Rectal smooth muscle tissue (tissue), 1 donor: Measurements from ENCODE around the gene SETD2.

Experiments
- H3K27ac ChIP-seq: one replicate; pipeline ENCODE4 v1.7.0; 2013; ENCODE audit warnings: low read depth, low read length, inconsistent platforms
- H3K27me3 ChIP-seq: one replicate; pipeline ENCODE4 v1.7.0; 2013; ENCODE audit warnings: low read length; ENCODE audit not compliant: control insufficient read depth, insufficient read depth
- H3K36me3 ChIP-seq: one replicate; pipeline ENCODE4 v1.7.0; 2013; ENCODE audit warnings: low read length; ENCODE audit not compliant: control insufficient read depth, insufficient read depth
- H3K4me1 ChIP-seq: one replicate; pipeline ENCODE4 v1.7.0; 2013; ENCODE audit warnings: low read length; ENCODE audit not compliant: control insufficient read depth, insufficient read depth
- H3K4me3 ChIP-seq: one replicate; pipeline ENCODE4 v1.7.0; 2013; ENCODE audit warnings: low read length
- H3K9ac ChIP-seq: one replicate; pipeline ENCODE4 v1.7.0; 2013; ENCODE audit warnings: low read length

Gene SETD2

GRCh38 chr3:47002171-47003055, 161.5 kb downstream of the SETD2 start:
- Histone ChIP-seq H3K27ac (no peak overlapping the region), H3K36me3 (peaks cover 24% of the 10 kb centered on the region), H3K4me1 (no peaks in the 10 kb centered on the region), H3K27me3 (no peaks in the 10 kb centered on the region), H3K9ac (no peak overlapping the region), H3K4me3 (no peak overlapping the region)

GRCh38 chr3:47001731-47002170, 162.2 kb downstream of the SETD2 start:
- Histone ChIP-seq H3K36me3 (peaks cover 23% of the 10 kb centered on the region), H3K27me3 (no peaks in the 10 kb centered on the region), H3K4me3 (no peak overlapping the region), H3K9ac (no peak overlapping the region), H3K27ac (no peak overlapping the region), H3K4me1 (no peaks in the 10 kb centered on the region)

GRCh38 chr3:47000922-47001730, 162.8 kb downstream of the SETD2 start:
- no peaks in the 10 kb centered on the region for H3K4me1 ChIP-seq
- no peak overlapping the region for H3K4me3 ChIP-seq
- H3K27ac ChIP-seq = no peak overlapping the region
- peaks cover 17% of the 10 kb centered on the region for H3K36me3 ChIP-seq
- no peak overlapping the region for H3K9ac ChIP-seq
- H3K27me3 ChIP-seq = no peaks in the 10 kb centered on the region

- H3K9ac ChIP-seq = no peak overlapping the region
- H3K27ac ChIP-seq = no peak overlapping the region
- H3K4me1 ChIP-seq = no peaks in the 10 kb centered on the region
- H3K27me3 ChIP-seq = no peaks in the 10 kb centered on the region
- H3K36me3 ChIP-seq = peaks cover 14% of the 10 kb centered on the region
- no peak overlapping the region for H3K4me3 ChIP-seq
These were observed 163.6 kb downstream of the SETD2 start for GRCh38 chr3:47000198-47000815.

GRCh38 chr3:46999516-47000197, 164.3 kb downstream of the SETD2 start:
- Histone ChIP-seq H3K4me1 (no peaks in the 10 kb centered on the region), H3K27ac (no peak overlapping the region), H3K36me3 (peaks cover 14% of the 10 kb centered on the region), H3K9ac (no peak overlapping the region), H3K4me3 (no peak overlapping the region), H3K27me3 (no peaks in the 10 kb centered on the region)

- Histone ChIP-seq H3K27me3 (no peaks in the 10 kb centered on the region), H3K4me3 (no peak overlapping the region), H3K4me1 (no peaks in the 10 kb centered on the region), H3K9ac (no peak overlapping the region), H3K36me3 (peaks cover 14% of the 10 kb centered on the region), H3K27ac (no peak overlapping the region)
These were observed 164.9 kb downstream of the SETD2 start for GRCh38 chr3:46998852-46999515.

- Histone ChIP-seq H3K27me3 (no peaks in the 10 kb centered on the region), H3K4me3 (no peak overlapping the region), H3K27ac (no peak overlapping the region), H3K9ac (no peak overlapping the region), H3K36me3 (peaks cover 13% of the 10 kb centered on the region), H3K4me1 (no peaks in the 10 kb centered on the region)
These were observed 165.6 kb downstream of the SETD2 start for GRCh38 chr3:46998121-46998851.

GRCh38 chr3:46997453-46998091, 166.3 kb downstream of the SETD2 start:
- no peak overlapping the region for H3K9ac ChIP-seq
- H3K27ac ChIP-seq = no peak overlapping the region
- H3K27me3 ChIP-seq = no peaks in the 10 kb centered on the region
- H3K4me3 ChIP-seq = no peak overlapping the region
- peaks cover 8% of the 10 kb centered on the region for H3K36me3 ChIP-seq
- H3K4me1 ChIP-seq = no peaks in the 10 kb centered on the region

GRCh38 chr3:46996689-46997452, 167.0 kb downstream of the SETD2 start:
- Histone ChIP-seq H3K4me3 (no peak overlapping the region), H3K27me3 (no peaks in the 10 kb centered on the region), H3K4me1 (no peaks in the 10 kb centered on the region), H3K9ac (no peak overlapping the region), H3K27ac (no peak overlapping the region), H3K36me3 (peaks cover 8% of the 10 kb centered on the region)

- peaks cover 8% of the 10 kb centered on the region for H3K36me3 ChIP-seq
- H3K4me3 ChIP-seq = no peak overlapping the region
- no peak overlapping the region for H3K9ac ChIP-seq
- no peak overlapping the region for H3K27ac ChIP-seq
- H3K4me1 ChIP-seq = no peaks in the 10 kb centered on the region
- H3K27me3 ChIP-seq = no peaks in the 10 kb centered on the region
These were observed 167.9 kb downstream of the SETD2 start for GRCh38 chr3:46995901-46996562.
